ENCODE results near the gene RPS6KB2.
A peak's percentile ranks its signal among the peaks of the same experiment; 100 is the strongest.
"Not testable (repeated sequence)": the region's sequence is repeated elsewhere in the genome, so short reads cannot be mapped to it uniquely, and the experiment has no call there.

The RPS6KB2 gene

DNA sequence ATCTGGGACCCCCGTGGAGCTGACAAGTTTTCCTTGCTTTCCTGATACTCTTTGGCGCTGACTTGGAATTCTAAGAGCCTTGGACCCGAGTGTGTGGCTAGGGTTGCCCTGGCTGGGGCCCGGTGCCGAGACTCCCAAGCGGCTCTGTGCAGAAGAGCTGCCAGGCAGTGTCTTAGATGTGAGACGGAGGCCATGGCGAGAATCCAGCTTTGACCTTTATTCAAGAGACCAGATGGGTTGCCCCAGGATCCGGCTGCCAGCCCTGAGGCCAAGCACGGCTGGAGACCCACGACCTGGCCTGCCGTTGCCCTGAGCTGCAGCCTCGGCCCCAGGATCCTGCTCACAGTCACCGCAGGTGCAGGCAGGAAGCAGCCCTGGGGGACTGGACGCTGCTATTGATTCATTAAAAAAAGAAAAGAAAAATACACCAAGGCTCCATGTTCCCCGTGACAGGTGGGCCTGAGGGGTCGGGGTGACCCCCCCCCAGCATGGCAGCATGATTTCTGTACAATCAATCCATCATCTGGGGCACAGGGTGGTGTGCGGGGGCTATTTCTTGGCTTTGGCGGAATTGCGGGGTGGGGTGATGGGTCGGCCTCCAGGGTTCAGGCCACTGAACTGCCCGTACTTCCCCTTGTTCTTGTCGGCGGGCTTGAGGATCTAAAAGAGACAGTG is 30.2 kb upstream of the RPS6KB2 start:
- no peak for DNase-seq

DNA sequence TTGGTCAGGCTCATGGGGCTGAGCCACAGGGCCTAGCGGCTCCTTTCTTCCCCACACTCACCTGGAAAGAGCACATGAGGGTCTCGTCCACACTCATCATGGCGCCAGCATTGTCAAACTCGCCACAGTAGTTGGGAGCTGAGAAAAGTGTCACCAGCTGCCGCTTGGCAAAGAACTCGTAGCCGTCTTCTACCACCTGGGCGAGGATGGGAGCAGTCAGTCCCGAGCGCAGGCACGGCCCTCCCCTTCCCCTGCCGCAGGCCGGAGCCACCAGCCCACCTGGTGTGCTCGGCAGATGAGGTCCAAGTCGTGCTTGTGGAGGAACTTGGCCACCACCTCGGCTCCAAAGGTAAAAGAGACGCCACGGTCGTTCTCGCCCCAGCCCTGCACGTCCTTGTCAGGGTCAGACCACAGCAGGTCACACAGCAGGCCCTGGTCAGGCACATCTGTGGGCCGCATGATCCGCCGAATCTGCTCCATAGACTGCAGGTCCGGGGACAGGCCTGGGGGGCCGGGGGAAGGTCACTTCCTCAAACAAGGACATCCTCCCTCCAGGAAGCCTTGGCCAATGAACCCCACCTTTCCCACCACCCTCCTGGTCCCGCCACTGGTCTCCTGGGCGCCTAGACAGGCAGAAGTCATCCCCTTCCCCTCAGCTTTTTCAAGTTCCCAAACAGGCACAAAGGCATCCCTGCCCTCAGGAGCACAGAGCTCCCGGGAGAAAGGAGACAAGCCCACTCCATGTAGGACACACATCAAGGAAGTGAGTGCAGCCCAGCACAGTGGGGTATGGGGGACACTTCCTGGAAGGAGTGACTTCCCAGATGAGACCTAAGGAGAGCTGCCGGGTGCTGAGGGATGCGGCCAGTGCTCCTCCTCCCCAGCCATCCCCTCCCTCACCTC is 29.4 kb upstream of the RPS6KB2 start:
- DNase-seq, result no peak

DNA sequence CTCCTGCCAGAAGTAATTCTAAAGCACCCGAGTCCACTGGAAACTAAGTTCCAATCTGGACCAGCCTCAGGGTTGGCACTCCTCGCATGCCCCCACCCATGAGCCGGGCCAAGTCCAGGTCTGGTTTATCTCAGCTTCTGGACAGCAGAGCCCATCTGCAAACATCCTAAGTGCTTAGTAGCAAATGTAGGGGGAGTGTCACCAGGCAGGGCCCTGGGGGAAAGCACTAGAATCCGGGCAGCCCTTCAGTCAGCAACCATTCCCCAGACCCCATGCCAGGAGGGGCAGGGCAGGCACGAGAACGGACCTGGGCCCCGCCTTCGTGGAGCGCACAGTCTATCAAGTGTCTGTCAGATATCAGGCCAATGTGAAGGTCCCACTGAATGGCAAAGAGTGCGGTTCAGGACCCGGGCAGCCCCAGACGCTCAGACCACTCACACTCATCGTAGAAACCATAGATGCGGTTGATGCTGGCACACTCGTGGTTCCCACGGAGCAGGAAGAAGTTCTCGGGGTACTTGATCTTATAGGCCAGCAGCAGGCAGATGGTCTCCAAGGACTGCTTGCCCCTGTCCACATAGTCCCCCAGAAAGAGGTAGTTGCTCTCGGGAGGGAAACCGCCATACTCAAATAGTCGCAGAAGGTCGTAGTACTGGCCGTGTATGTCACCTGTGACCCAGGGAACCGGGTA is 27.9 kb upstream of the RPS6KB2 start:
- no peak for DNase-seq

DNA sequence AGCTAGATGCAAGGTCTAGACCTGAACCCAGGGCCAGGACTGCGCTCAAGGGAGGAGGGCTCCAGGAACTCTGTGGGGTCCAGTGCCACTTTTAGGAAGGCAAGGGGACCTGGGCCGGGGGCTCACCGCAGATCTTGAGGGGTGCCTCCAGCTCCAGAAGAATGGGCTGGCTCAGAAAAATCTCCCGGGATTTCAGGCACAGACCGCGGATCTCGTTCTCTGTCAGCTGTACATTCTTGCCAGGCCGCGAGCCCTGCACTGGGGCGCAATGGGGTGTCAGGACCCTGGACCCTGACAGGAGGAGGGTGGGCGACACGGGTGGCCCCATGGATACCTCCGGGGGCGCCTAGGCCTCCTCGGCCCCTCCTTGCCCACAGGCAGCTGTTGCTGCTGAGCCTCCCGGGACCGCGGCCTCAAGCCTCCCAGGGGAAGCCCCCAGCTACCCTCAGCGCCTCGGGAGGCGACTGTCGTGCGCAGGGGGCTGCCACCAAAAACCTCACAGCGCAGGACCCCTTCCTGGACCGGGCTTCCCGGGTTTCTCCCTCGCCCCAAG is 27.3 kb upstream of the RPS6KB2 start:
- DNase-seq, result no peak

DNA sequence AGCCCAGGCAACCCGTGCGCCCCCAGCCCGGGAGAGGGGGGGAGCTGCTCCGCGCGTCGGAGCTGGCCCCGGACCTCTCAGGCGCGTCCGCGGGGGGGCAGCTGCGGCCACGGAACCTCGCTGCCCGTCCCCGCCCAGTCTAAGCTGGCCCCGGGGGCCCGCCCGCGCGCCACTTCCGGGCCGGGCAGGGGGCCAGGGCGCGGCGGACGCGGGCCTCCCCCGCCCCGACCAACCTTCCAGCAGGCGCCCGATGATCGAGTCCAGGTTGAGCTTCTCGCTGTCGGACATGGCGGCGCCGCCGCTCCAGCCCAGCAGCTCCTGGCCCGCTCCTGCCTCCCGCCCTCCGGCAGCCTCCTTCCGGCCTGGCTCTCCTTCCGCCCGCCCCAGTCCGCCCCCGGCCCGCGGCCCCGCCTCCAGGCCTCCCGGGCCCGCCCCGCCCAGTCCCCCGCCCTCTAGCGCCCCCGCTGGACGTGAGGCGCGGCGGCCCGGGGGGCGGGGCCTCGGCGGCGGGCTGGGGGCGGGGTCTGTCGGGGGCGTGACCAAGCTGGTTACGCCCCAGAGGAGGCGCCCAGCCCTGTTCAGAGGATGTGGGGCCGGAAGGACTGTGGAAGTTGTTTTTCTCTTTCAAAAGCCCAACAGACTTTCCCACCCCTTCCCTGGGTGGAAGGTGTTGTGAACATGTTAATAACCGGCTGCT is 26.7 kb upstream of the RPS6KB2 start, which contains the start of gene PPP1CA:
Gene PPP1CA, minus strand, starts transcription at position 364 of the 697 bp plus-strand sequence. Its CDS starts 76 bp downstream, at position 288.
- DNase-seq, result peak; percentile 75

DNA sequence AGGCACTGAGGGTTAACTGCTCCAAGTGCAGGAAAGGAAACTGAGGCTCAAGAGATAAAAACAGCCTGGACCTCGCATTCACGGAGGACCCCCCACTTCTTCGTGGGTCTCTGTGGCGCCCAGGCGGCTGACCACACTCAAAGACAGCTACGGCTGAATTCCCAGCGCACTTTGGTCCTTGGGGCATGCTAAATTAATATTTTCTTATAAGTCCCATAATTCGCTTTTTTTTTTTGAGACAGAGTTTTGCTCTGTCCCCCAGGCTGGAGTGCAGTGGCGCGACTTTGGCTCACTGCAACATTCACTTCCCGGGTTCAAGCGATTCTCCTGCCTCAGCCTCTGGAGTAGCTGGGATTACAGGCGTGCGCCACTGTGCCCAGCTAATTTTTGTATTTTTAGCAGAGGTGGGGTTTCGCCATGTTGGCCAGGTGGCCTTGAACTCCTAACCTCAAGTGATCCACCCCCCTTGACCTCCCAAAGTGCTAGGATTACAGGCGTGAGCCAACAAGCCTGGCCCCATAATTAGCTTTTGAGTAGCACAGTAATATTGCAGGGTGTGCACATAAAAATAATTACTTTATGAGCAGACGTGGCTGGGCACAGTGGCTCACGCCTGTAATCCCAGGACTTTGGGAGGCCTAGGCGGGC is 26.0 kb upstream of the RPS6KB2 start:
- DNase-seq, result not testable (repeated sequence)

DNA sequence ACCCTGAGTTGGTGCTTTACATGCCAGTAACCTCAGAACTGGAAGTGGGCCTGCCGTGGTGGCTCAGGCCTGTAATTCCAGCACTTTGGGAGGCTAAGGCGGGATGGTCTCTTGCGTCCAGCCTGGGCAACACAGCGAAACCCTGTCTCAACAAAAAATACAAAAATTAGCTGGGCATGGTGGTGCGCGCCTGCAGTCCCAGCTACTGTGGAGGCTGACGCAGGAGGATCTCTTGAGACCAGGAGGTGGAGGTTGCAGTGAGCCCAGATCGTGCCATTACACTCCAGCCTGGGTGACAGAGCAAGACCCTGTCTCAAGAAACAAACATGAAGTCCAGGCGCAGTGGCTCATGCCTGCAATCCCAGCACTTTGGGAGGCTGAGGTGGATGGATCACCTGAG is 25.2 kb upstream of the RPS6KB2 start:
- not testable (repeated sequence) for DNase-seq

DNA sequence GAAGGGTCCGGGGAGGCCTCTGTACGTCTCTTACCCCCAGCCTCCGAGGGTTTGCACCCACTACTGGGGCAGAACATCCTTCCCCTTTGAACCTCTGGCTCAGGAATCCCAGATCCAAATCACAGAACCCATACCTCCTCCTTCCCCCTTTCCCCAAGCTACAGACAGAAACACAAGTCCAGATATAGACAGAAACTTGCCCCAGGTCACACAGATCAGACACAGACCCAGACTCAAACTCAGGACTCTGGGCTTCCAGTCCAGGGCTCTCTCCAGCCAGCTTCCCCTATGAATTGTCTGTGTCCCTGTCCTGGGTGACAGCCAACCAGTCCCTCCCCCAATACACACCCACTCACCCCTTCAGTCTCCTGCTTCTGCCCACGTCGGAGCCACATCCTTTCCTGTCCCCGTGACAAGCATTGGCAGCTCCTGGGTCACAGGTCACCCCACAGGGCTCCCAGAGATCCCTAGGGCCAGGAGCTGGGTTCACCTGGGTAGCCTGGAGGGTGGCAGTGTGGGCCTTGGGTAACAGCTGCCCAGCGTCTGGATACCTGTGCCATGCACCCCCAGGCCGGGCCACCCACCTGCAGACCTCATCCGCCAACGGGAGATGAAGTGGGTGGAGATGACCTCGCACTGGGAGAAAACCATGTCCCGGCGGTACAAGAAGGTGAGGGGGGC is 23.6 kb upstream of the RPS6KB2 start:
- no peak for DNase-seq

DNA sequence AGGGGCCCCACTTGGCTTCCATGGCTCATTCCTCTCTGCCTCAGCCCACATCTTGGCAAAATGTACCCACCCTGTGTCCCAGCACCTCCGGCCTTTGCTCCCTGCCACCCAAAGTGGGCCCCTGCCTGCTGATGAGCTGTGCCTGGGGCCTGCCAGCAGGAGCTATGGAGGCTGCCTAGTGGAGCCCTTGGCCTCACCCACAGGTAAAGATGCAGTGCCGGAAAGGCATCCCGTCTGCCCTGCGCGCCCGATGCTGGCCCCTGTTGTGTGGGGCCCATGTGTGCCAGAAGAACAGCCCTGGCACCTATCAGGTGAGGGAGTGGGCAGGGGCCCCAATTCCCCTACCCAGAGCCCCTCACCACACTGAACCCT is 23.1 kb upstream of the RPS6KB2 start:
- DNase-seq, result no peak

DNA sequence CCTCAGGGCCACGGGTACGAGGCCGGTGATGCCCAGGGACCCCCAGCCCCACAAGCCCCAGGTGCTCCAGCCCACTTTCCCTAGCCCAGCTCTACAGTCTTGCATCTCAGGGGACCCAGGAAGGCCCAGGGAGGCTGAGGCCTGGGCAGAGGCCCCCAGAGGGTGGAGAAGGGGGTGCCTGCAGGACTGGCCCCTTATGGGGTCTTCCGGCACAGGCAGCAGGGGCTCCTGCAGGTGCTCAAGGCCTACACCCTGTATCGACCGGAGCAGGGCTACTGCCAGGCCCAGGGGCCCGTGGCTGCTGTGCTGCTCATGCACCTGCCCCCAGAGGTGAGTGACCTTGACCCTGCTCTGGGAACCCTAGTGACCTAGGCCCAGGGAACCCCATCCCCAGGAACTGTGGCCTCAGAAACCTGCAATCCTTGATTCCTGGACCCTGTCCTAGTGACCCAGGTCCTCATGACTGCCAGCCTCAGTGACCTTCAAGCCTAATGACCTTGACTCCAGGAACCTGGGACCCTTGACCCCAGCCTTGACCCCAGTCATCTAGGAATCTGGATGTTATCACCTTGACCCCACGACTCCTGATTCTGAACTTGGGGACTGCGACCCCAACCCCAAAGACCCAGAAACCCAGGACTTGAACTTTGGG is 22.5 kb upstream of the RPS6KB2 start:
- DNase-seq, result no peak

DNA sequence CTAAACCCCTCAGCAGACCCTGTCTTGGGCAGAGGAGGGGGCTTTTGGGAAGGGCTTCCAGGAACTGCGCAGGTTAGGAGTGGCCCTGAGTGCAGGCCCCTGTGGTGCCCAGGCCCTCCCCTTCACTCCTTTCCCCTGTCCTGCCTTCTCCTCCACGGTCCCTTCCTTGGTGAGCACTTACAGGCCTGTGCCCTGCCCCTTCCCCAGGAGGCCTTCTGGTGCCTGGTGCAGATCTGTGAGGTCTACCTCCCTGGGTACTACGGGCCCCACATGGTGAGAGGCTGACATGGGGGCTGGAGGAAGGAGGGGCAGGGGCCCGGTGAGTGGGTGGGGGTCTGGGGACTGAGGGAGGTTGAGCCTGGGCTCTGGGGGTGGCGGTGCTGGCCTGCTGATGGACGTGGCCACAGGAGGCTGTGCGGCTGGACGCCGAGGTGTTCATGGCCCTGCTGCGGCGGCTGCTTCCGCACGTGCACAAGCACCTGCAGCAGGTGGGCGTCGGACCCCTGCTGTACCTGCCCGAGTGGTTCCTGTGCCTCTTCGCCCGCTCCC is 21.8 kb upstream of the RPS6KB2 start:
- no peak for DNase-seq

DNA sequence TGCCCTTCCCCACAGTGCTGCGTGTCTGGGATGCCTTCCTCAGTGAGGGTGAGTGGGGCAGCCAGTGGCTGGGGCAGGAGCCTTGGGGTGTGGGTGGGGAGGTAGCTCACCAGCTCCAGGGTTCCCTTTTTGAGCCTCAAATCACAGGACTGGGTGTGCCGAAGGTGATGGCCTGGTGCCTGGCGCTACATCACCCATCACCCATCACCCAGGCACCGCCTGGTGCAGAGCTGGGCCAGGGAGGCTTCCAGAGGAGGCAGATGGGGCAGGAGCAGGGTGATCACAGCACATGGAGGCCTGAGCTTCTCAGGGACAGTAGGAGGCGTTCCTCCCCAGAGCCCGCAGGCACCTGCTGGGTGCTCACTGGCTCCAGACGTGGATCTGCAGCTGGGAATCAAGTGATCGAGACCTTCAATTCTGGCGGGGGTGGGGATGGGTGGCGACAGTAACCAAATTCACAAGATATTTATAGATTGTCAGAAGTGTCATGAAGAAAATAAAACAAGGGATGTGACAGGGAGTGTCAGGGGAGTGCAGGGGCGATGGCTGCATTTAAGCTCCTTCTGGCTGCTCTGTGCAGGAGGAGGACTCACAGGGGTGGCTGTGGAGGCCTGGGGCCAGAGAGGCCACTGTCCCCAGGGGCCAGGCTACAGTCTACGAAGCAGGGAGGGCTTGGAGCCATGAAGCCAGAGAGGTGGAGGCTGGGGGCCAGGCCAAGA is 21.2 kb upstream of the RPS6KB2 start:
- no peak for DNase-seq

DNA sequence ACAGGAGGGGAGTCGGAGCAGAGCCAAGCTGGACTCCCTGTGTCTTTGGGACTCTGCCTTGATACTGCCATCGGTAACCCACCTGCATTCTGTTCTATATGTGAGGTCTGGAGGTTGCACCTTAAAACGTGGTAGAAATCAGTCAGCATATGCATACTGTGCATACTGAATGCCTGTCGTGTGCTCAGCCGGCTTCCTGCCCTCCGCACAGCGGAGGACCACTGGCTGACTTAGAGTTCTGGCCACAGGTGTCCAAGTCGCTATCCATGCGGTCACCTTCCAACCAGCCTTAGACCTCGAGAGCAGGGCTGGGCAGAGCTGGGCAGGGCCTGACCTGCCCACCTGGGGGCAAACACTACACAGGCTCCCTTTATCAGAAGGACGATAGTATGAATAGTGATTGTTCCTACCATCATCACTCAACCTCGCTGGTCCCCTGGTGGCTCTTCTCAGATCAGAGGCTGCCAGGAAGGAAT is 20.6 kb upstream of the RPS6KB2 start:
- DNase-seq, result no peak

DNA sequence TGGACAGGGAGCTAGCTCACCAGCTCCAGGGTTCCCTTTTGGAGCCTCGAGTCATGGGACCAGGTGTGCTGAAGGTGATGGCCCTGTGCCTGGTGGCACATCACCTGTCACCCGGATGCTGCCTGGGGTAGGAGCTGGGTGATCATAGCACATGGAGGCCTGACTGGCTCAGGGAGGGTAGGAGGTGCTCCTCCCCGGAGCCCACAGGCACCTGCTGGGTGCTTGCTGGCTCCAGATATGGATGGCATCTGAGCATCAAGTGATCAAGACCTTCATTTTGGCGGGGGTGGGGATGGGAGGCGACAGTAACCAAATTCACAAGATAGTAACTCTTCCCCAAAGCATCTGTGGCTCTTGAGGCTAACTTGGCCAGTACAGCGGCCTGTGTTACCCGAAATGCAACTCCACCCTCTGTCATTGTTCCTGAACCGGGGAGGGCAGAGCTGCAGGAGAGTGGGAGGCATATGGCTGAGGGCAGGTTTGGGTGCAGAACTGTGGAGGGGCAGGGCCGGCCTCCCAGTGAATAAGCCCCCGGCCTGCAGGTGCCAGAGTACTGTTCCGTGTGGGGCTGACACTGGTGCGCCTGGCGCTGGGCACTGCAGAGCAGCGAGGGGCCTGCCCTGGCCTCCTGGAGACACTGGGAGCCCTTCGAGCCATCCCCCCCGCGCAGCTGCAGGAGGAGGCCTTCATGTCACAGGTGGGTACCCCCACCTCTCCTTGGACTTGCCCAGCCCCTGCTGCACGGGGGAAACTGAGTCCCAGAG is 19.7 kb upstream of the RPS6KB2 start:
- DNase-seq, result no peak

DNA sequence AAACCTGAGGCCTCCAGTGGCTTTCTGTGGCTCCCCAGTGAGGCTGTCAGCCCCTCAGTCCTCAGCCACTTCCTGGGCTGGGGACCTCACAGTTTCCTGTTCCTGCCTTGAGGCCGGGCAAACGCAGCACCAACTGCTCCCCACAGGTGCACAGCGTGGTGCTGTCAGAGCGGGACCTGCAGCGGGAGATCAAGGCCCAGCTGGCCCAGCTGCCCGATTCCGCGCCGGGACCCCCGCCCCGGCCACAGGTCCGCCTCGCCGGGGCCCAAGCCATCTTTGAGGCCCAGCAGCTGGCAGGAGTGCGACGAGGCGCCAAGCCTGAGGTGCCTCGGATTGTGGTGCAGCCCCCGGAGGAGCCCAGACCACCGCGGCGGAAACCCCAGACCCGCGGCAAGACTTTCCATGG is 19.0 kb upstream of the RPS6KB2 start:
- DNase-seq, result peak; percentile 81

DNA sequence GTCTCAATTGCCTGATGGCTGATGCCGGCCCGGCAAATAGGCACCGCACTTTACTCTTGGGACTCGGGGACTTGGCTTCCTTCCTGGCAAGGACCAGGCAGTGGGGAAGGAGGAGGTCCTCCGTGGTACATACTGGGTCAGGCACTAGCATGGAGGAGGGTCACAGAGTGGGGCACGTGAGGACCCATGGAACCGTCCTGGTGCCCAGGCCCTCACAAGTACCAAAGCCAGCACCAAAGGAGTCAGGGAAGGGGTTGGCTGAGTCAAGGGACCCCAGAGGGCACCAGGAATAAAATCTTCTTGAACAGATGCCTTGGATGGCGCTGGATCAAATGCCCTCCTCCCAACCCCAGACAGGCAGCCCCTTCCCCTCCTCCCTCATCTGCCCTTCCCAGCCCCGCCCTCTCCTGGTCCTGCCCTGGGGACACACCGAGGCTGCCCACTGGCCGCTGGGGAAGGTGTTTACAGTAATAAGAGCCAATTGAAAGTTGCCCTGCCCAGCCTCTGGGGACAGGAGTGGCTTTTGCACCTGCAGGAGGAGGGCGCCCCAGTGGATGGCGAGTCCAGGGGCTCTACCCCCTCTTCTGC is 18.4 kb upstream of the RPS6KB2 start:
- no peak for DNase-seq

DNA sequence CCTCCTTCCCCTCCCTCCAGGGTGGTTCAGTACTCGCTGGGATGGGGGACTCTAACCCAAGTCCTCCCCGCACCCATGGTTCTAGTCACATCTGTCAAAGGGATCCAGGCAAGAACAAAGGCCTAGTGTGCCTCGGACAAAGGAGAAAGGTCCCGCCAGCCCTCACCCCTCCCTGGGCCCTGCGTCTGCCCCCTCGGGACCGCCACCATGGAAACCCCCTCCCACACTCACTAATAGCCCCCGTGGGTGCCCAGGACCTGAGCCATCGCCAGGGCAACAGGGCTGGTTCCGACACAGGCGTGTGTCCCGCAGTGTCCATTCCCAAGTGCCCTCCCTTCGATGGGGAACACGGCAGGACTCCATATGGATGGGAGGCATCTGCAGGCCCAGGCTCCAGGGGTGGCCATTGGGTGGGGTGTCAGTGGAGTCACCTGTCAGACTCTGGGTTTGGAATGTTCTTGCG is 17.9 kb upstream of the RPS6KB2 start:
- DNase-seq, result no peak

DNA sequence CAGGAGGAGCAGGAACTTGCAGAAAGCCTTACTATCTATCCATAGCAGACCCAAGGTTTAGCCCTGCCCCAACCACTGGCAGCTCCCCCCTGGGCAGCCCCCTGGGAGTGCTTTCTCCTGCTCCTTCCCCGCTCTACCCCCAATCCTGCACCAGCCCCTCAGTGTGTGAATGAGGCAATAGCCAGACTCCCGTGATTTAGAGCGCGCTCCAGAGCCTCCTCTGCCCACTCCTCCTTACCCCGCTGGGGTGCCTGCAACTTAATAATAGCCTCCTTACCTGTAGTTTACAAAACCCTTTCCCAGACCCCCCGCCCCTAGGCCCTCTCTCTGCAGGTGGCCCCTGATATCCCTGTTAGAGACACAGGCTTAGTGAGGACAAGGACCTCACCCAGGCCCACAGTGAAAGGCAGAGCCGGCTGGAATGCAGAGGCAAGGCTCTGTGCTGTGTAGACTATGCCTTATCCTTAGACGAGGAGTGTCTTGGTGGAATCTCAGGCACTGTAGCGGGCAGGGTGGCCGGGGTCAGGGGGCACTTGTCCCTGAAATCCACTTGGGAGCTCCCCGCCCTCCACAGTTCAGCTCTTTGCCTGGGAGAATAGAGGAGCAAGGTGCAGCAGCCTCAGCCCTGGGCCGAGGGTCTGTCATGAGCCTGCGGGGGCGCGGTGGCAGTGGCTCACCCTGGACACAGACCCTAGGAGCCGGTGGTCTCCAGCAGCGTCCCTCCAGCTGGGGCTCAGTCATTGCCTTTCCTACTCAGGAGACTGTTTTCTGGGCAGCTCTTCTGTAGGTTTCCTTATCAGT is 17.1 kb upstream of the RPS6KB2 start:
- DNase-seq, result no peak

Data from GF-D8 (cell line).